HG03521 (cell line): ENCODE data around the gene CEACAM8.
"Not testable (repeated sequence)": the region's sequence is repeated elsewhere in the genome, so short reads cannot be mapped to it uniquely, and the experiment has no call there.

ENCODE experiments used
- ATAC-seq: cut with Tn5 transposase; IDR thresholded peaks from one replicate; pipeline ENCODE4 v1.9.1; 2021; ENCODE audit warnings: mild to moderate bottlenecking, moderate library complexity; ENCODE audit not compliant: unreplicated experiment

Gene CEACAM8

DNA sequence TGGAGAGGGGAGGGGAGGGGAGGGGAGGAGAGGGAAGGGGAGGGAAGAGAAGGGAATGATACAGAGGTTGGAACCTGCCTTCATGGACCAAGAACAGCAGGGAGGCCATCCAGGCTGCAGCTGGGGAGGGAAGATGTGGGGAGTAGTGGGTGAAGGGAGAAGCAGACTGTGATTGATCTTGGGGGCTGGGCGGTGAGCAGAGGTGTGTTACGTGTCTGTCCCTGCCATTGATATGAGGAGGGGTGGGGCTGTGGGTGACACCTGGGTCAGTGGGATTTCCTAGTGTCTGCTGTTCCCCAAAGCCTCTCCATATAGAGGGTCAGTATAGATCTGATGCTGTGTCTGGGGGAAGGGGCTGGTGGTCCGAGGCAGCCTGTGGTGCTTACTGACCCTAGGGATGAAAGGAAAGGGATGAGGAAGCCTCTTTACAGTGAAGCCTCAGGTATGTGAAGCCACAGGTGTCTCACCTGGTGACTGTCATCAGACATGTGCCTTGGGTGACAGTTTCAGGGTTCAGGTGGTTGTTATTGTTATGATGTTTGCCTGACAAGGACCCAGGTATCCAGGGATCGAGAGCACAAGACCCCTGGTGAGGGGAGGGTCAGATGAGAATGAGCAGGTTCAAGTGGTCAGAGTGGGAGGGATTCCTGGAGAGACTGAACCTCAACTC lies 47.8 kb downstream of the CEACAM8 start:
- ATAC-seq, result no peak

DNA sequence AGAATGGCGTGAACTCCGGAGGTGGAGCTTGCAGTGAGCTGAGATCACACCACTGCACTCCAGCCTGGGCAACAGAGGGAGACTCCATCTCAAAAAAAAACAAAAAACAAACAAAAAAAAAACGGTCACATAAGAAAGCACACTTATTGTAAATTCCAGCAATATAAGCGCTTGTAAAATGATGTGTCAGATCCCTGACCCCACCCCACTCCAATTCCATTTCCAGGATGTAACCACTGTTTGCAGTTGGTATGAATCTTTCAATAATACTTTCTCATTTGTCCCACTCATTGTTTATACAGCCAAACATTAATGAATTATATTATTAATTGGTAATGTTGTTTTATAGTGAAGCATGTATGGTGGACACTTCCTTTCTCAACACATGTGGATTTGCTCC lies 50.6 kb downstream of the CEACAM8 start:
- ATAC-seq, result no peak

DNA sequence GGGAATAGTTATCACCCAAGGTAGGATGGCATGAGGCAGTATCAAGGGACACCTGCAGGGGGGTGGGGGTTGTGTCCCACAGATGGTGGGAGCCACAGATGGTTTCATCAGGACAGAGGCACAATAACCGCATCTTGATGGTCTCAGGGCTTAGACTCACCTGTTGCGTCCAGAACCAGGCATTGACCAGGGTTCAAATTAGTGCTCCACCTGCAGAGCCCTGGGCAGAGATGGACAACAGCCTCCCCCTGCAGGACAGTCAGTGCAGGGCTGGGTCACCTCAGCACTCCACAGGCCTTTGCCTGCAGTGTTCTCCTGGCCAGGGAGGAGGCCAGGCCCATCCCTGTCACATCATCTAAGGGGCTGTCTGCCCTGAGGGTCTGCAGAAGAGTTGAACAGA lies 51.9 kb downstream of the CEACAM8 start:
- ATAC-seq, result no peak

DNA sequence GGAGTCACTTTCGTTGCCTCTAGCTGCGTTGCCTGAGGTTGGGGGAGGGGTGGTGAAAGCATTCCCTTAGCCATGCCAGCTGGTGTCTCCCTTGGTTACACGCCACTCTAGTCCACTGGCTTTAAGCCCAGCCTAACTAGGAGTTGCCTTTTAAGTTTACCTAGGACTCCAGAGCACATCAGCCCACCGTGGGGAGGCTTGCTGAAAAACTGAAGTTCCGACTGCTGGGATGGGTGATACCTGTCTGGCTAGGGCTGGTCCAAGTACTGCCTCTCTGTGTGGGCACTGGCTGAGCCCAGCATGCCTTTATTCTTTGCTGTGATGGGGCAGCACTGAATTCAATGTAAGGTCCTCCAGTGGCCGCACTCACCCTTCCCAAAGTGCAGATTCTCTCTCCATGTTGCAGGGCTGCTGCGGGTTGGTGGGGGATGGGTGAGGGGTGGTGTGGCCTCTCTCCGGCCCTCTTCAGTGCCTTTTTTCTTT lies 54.6 kb downstream of the CEACAM8 start:
- no peak for ATAC-seq

DNA sequence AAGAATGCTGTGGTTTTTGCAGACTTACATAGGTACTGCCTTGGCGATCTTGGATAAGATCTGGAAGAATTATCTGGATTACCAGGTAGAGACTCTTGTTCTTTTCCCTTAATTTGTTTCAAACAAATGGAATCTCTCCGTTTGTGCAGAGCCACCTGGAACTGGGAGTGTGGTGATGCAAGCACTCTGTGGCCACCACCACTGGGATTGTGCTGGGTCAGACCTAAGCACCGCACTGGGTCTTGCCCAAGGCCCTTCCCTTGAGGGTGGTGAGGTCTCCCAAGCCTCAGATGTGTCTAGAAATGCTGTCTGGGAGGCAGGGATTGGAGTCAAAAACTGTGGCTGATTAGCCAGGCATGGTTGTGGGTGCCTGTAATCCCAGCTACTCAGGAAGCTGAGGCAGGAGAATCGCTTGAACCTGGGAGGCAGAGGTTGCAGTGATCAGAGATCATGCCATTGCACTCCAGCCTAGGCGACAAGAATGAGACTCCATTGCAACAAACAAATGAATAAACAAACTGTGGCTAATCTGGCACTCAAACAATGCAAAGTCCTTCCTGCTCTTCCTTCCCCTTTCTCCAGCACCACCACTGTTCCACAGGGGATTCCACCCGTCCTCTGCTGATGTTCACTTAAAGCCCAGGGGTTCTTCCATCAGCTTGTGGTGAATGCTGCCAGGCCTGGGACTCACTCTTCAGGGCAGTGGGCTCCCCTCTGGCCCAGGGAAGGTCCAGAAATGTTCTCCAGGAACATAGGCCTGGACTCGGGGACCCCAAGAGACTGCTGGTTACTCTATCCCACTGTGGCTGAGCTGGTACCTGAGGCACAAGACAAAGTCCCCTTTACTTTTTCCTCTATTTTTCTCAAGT lies 55.6 kb downstream of the CEACAM8 start:
- ATAC-seq, result no peak

DNA sequence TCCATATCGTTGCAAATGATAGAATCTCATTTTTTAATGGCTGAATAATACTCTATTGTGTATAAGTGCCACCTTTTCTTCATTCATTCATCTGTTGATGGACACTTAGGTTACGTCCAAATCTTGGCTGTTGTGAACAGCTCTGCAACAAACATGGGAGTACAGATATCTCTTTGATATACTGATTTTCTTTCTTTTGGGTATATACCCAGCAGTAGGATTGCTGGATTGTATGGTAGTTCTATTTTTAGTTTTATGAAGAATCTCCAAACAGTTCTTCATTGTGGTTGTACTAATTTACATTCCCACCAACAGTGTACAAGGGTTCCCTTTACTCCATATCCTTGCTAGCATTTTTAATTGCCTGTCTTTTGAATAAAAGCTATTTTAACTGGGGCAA lies 59.4 kb downstream of the CEACAM8 start:
- not testable (repeated sequence) for ATAC-seq

DNA sequence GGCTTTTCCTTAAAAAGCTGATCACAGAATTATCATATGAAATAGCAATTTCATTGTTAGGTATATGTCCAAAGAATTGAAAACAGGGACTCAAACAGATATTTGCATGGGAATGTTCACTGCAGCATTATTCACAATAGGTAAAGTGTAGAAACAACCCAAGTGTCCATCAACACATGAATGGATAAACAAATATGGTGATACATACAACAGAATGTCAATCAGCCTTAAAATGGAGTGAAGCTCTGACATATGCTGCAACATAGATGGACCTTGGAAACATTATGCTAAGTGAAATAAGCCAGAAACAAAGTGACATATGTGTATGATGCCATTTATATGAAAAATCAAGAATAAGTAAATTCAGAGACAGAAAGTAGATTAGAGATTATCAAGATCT lies 60.3 kb downstream of the CEACAM8 start:
- no peak for ATAC-seq

DNA sequence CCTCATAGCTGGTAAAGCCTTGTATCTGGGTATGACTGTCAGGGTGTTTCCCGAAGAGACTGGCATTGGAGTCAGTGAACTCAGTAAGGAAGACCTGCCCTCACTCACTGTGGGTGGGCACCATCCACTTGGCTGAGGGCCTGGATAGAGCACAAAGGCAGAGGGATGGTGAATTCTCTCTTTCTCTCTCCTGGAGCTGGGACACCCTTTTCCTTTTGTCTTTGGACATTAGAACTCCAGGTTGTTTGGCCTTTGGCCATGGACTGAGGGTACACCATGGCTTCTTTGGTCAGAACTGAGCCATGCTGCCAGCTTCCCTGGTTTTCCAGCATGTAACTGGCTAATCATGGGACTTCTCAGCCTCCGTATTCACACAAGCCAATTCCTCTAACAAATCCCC lies 61.8 kb downstream of the CEACAM8 start:
- ATAC-seq, result no peak

DNA sequence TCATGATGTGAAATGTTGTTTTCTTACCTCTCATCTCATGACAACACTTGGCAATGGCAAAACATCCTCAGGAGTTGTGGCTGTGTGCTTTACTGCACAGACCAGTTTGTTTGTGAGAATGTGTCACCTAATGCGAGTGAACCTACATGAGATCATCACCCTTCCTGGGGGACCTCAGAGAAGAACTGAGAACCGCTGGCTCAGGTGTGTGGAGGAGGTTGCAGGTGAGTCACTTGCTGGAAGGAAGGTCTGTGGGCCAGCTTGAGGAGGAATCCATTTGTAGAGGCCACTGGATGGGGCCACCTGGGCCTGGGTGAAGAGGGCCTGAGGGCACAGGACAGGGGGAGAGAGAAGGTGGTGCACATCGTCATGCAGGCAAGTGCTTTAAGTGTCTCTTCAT lies 63.4 kb downstream of the CEACAM8 start:
- no peak for ATAC-seq
